ENCODE results near the gene EXOSC2. TPM values are rescaled to one million over a fixed set of nuclear protein-coding genes. Genes with fewer than 3 reads are reported as not detected.

Gene EXOSC2
- total RNA-seq, 1 donor from 2014 or later = 24.9 TPM

DNA sequence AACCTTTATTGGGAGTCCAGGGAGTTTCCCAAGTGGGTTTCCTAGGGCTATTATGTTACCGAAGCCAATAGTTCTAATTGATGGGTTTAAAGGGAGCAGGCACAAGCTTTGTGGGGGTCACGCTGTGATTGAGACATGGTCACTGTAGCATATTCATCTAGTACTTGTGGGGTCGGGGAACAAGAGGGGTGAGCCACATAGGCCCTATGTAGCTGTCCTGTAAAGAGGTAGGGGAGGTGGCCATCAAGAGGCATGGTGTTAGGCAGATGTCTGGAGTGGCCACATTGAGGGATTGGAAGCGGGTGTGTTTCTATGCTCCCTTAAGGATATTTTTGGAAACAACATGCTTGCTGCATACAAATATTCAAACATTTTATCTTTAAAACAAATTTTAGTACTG is 50.1 kb downstream of the EXOSC2 start:
- H3K4me3 ChIP-seq (ENCODE audit: low read depth, low read length) = no peak overlapping the region
- TF ChIP-seq, protein P1, sequence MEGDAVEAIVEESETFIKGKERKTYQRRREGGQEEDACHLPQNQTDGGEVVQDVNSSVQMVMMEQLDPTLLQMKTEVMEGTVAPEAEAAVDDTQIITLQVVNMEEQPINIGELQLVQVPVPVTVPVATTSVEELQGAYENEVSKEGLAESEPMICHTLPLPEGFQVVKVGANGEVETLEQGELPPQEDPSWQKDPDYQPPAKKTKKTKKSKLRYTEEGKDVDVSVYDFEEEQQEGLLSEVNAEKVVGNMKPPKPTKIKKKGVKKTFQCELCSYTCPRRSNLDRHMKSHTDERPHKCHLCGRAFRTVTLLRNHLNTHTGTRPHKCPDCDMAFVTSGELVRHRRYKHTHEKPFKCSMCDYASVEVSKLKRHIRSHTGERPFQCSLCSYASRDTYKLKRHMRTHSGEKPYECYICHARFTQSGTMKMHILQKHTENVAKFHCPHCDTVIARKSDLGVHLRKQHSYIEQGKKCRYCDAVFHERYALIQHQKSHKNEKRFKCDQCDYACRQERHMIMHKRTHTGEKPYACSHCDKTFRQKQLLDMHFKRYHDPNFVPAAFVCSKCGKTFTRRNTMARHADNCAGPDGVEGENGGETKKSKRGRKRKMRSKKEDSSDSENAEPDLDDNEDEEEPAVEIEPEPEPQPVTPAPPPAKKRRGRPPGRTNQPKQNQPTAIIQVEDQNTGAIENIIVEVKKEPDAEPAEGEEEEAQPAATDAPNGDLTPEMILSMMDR (IDR thresholded peaks at IDR 0.05; ENCODE audit: insufficient read depth, low read length, poor library complexity, severe bottlenecking) = no peak
- H3K36me3 ChIP-seq (ENCODE audit: control insufficient read depth, insufficient read depth, low read length) = no peaks in the 10 kb centered on the region
- no peaks in the 10 kb centered on the region for H3K27me3 ChIP-seq (ENCODE audit: control insufficient read depth, insufficient read depth, low read length)
- no peak for DNase-seq (ENCODE audit: low read depth)

DNA sequence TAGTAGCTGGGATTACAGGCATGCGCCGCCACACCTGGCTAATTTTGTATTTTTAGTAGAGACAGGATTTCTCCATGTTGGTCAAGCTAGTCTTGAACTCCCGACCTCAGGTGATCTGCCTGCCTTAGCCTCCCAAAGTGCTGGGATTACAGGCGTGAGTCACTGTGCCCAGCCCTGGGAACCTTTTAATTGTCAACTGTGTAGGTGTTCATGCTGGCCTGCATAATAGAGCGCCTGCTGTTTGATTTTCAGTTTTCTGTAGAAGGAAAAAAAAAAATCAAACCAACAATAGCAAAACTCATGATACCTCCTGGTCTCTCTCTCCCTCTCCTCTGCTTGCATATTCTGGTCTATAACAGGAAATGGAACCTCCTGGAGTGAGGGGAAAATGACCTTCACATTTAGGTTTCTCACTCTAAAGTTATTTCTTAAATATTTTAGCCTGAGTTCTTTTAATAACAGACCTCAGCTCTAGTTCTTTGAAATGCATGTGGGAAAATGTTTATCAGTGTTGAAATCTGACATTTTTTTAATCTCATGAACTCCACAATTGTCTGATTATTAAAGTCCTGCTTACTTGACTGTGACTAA is 51.7 kb downstream of the EXOSC2 start:
- H3K27me3 ChIP-seq (ENCODE audit: control insufficient read depth, insufficient read depth, low read length) = no peaks in the 10 kb centered on the region
- TF ChIP-seq, protein P1 (IDR thresholded peaks at IDR 0.05; ENCODE audit: insufficient read depth, low read length, poor library complexity, severe bottlenecking) = no peak
- no peaks in the 10 kb centered on the region for H3K36me3 ChIP-seq (ENCODE audit: control insufficient read depth, insufficient read depth, low read length)
- no peak for DNase-seq (ENCODE audit: low read depth)
- no peak overlapping the region for H3K4me3 ChIP-seq (ENCODE audit: low read depth, low read length)

DNA sequence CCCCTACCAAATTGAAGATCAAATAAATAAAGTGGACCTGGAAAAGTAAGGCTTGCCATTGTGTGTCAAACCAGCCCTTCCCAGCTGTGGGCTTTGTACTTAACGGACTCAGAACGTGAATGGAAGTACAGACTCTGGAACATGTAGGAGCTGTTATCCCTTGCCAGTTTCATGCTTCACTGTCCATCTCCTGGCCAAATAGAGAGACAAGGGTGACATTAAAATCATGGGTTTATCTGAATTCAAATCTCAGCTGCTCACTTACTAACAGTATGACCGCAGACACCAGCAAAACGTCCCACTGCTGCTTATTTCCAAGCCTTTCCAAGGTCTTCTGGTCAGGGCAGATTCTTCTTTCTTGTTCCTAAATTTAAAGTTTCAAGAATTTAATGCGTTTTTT is 52.2 kb downstream of the EXOSC2 start:
- TF ChIP-seq, protein P1 (IDR thresholded peaks at IDR 0.05; ENCODE audit: insufficient read depth, low read length, poor library complexity, severe bottlenecking) = no peak
- DNase-seq (ENCODE audit: low read depth) = no peak
- no peaks in the 10 kb centered on the region for H3K27me3 ChIP-seq (ENCODE audit: control insufficient read depth, insufficient read depth, low read length)
- no peaks in the 10 kb centered on the region for H3K36me3 ChIP-seq (ENCODE audit: control insufficient read depth, insufficient read depth, low read length)
- no peak overlapping the region for H3K4me3 ChIP-seq (ENCODE audit: low read depth, low read length)

DNA sequence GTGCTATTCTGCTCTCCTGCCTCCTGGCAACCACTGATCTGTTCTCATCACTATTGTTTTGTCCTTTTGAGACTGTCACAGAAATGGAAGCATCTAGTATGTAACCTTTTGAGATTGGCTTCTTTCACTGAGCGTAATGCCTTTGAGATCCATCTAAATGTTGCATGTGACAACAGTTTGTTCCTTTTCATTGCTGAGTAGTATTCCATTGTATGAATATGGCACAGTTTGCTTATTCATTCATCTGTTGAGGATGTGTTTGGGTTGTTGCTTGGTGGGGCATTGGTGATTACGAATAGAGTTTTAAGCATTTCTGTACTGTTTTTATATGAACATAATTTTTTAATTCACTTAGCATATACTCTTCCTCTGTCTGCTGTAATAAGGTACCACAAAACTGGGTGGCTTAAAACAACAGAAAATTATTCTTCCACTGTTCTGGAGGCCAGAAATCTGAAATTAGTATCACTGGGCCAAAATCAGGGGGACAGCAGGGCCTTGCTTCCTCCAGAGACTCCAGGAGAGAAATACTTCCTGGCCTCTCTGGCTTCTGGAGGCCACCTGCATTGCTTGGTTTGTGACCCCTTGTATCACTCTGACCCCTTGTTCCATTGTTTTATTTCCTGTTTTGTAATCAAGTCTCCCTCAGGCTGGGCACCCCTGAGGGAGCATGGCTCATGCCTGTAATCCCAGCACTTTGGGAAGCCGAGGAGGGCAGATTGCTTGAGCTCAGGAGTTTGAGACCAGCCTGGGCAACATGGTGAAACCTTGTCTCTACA is 53.0 kb downstream of the EXOSC2 start:
- H3K36me3 ChIP-seq (ENCODE audit: control insufficient read depth, insufficient read depth, low read length) = no peaks in the 10 kb centered on the region
- TF ChIP-seq, protein P1 (IDR thresholded peaks at IDR 0.05; ENCODE audit: insufficient read depth, low read length, poor library complexity, severe bottlenecking) = no peak
- no peaks in the 10 kb centered on the region for H3K27me3 ChIP-seq (ENCODE audit: control insufficient read depth, insufficient read depth, low read length)
- DNase-seq (ENCODE audit: low read depth) = no peak
- H3K4me3 ChIP-seq (ENCODE audit: low read depth, low read length) = no peak overlapping the region

DNA sequence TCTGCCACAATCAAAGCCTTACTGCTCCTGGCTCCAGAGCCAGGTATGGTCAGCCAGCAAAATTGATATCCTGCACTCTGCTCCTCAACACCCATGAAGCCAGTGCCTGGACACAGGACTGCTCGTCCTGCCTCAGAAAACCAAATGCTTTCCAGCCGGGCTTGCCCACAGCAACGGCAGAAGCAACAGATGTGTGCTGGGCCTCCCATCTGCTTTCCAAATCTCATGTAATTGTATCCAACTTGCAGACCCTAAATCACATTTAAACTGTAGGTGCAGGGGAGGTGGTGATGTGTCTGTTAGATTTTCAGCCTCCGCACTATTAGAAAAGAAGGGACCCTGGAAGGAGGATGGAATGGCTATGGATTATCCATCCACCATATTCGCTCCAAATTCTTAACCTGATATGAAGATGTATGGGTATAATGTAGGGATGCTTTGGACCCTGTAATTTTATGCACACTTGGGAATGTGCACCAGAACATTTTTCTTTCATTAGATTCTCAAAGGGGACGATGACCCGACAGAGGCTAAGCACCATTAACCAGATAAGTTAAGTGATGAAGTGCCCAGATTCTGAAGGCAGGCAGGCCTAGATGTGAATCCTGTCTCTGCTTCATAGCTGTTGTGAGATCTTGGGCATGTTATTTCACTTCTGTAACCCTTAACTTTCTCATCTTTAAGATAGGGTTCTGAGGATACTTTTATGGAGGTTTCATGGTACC is 58.2 kb downstream of the EXOSC2 start:
- no peaks in the 10 kb centered on the region for H3K36me3 ChIP-seq (ENCODE audit: control insufficient read depth, insufficient read depth, low read length)
- no peak for DNase-seq (ENCODE audit: low read depth)
- H3K4me3 ChIP-seq (ENCODE audit: low read depth, low read length) = no peak overlapping the region
- no peaks in the 10 kb centered on the region for H3K27me3 ChIP-seq (ENCODE audit: control insufficient read depth, insufficient read depth, low read length)
- TF ChIP-seq, protein P1 (IDR thresholded peaks at IDR 0.05; ENCODE audit: insufficient read depth, low read length, poor library complexity, severe bottlenecking) = no peak

Other genes starting within 250 kb of the EXOSC2 start
- 45.6 and 50.8 TPM in 2 replicates for gene ASS1, start 248.8 kb upstream of the EXOSC2 start, total RNA-seq
- 40.5 and 49.5 TPM in 2 replicates for gene FUBP3, start 114.2 kb upstream of the EXOSC2 start, total RNA-seq
- gene PRDM12, start 29.2 kb upstream of the EXOSC2 start, total RNA-seq = 0.07 and 0.13 TPM in 2 replicates
- 83.7 and 90.2 TPM in 2 replicates for gene ABL1, start 141.5 kb downstream of the EXOSC2 start, total RNA-seq
- gene QRFP, start 203.0 kb downstream of the EXOSC2 start, total RNA-seq = not detected in 2 replicates
- gene FIBCD1, start 245.5 kb downstream of the EXOSC2 start, total RNA-seq = 2.3 and 2.6 TPM in 2 replicates